KOPT-K1 (cell line): ENCODE data around the gene ADGRL2.

Experiments
- H3K27ac ChIP-seq: fragments of 200-600 bp; sonication (generic); 2 replicates; pipeline ENCODE4 v1.5.1; 2016; ENCODE audit warnings: antibody characterized with exemption, mild to moderate bottlenecking, low read depth, low read length; ENCODE audit not compliant: poor library complexity, severe bottlenecking
- H3K36me3 ChIP-seq: fragments of 200-600 bp; sonication (generic); 2 replicates; pipeline ENCODE4 v1.5.1; 2017; ENCODE audit warnings: antibody characterized with exemption, mild to moderate bottlenecking, low read length, moderate library complexity; ENCODE audit not compliant: insufficient read depth
- H3K9me3 ChIP-seq: fragments of 200-600 bp; sonication (generic); 2 replicates; pipeline ENCODE4 v1.5.1; 2017; ENCODE audit warnings: antibody characterized with exemption, low read length, mild to moderate bottlenecking; ENCODE audit not compliant: insufficient read depth, poor library complexity, severe bottlenecking

Gene ADGRL2

DNA sequence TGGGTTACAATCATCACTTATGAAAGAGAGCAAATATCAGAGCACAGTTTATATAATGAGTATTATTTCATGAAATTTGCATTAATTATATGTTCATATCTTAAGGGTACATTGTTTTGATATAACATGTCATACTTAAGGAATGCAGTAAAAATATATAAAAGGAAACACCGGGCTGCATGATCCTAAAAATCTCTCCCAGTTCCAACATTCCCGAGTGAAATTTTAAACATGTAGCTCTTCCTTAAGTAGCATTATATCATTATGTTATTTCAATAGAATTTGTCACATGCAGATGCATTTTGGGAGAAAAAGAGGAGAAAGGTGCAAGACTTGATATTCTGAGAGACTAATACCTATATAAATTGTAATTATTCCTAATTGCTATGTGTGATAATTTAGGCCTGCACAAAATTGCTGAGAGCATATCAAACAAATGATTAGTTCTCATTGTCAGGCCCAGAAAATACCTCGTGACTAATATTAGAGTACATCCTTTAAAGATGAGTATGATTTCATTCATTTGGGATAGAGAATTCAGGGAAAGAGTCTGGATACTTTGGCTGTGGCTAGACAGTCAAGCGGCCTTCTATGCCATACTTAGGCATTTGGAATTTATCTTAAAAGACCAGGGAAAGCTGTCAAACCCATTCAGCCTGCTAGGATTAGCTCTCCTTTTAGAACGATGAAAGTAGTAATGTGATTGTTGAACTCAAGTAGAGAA lies 86.8 kb downstream of the ADGRL2 start:
- no peaks in the 10 kb centered on the region for H3K9me3 ChIP-seq
- H3K27ac ChIP-seq = no peak overlapping the region
- no peaks in the 10 kb centered on the region for H3K36me3 ChIP-seq

- no peaks in the 10 kb centered on the region for H3K9me3 ChIP-seq
- H3K27ac ChIP-seq = no peak overlapping the region
- no peaks in the 10 kb centered on the region for H3K36me3 ChIP-seq
Measured at GRCh38 chr1:81889166-81889565, 88.4 kb downstream of the ADGRL2 start.

GRCh38 chr1:81894867-81895266 lies 94.1 kb downstream of the ADGRL2 start:
- H3K36me3 ChIP-seq = no peaks in the 10 kb centered on the region
- no peaks in the 10 kb centered on the region for H3K9me3 ChIP-seq
- H3K27ac ChIP-seq = no peak overlapping the region

GRCh38 chr1:81899214-81899821 lies 98.6 kb downstream of the ADGRL2 start:
- H3K36me3 ChIP-seq = no peaks in the 10 kb centered on the region
- no peaks in the 10 kb centered on the region for H3K9me3 ChIP-seq
- H3K27ac ChIP-seq = no peak overlapping the region

- H3K36me3 ChIP-seq = no peaks in the 10 kb centered on the region
- no peaks in the 10 kb centered on the region for H3K9me3 ChIP-seq
- no peak overlapping the region for H3K27ac ChIP-seq
Measured at GRCh38 chr1:81907575-81907974, 106.8 kb downstream of the ADGRL2 start.

DNA sequence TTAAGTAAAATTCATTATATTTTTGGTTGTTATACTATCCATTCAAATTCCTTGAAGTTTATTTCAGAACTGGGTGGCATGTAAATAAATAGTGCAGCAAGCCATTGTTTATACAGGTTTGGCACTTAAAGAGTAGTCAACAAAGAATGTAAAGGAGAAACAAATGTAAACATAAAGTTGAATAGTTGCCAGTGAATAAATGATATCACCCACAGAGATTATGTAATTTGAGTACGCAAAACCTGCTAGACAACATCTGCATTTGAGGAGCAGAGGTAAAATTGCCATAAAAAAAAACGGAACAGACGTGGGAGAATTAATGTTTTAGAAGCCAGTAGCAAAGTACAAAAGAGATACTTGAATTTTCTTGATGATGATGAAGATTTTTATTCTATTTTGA lies 111.6 kb downstream of the ADGRL2 start:
- H3K36me3 ChIP-seq = no peaks in the 10 kb centered on the region
- no peaks in the 10 kb centered on the region for H3K9me3 ChIP-seq
- H3K27ac ChIP-seq = no peak overlapping the region

- H3K9me3 ChIP-seq = no peaks in the 10 kb centered on the region
- H3K36me3 ChIP-seq = no peaks in the 10 kb centered on the region
- no peak overlapping the region for H3K27ac ChIP-seq
Measured at GRCh38 chr1:81915937-81916336, 115.2 kb downstream of the ADGRL2 start.

DNA sequence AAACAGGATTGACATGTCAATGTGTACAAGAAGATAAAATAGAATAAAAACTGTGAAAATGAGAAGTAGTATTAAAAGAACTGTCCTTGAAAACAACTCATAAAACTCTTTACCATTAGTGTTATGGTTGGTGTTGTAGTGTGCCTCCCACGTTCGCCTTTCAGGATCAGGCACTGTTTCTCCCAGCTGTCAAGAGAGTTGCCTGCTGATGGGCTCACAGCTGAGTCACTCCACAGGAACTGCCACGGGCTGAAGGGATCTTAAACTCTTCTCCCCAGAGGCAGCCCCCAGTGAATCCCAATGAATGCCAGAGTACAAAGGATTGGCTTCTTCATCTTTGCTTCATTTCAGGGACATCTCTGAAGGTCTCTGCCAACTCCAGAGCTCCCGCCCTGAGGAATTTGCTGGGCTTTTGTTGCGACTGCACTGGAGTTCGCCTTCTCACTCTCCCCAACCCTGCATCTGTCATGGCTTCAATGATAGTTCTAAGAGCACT lies 119.6 kb downstream of the ADGRL2 start:
- no peak overlapping the region for H3K27ac ChIP-seq
- H3K9me3 ChIP-seq = no peaks in the 10 kb centered on the region
- no peaks in the 10 kb centered on the region for H3K36me3 ChIP-seq

GRCh38 chr1:81920886-81921285 lies 120.2 kb downstream of the ADGRL2 start:
- H3K27ac ChIP-seq = no peak overlapping the region
- H3K9me3 ChIP-seq = no peaks in the 10 kb centered on the region
- H3K36me3 ChIP-seq = no peaks in the 10 kb centered on the region

- Histone ChIP-seq H3K27ac (no peak overlapping the region), H3K9me3 (no peaks in the 10 kb centered on the region), H3K36me3 (no peaks in the 10 kb centered on the region)
Measured at GRCh38 chr1:81921344-81921743, 120.6 kb downstream of the ADGRL2 start.

DNA sequence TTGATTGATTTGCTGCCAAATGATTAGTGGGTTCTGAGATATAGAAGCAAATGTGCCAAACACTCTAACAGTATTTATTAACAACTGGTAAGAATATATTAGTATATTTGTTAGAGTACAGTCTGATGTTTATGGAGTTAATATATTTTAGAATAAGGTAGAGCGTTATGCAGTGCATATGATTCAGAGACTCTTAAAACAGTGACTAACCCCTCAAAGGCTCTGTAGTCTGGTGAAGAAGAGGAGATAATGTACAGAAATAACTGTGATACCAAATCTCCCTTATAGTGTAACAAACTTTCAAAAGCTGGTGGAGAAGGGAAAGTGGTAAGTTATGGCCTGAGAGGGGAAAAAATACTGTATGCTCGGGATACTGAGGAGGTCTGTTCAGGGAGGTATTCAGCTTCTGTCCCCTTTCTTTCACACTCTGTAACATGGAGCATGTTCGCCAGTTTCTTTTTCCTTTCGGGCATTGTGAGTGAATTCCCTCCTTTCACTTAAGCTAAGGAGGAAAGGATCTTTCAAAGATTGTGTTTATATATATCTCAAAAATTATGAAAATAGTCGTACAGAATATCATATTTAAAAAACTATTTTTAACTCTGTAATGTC lies 121.2 kb downstream of the ADGRL2 start:
- H3K36me3 ChIP-seq = no peaks in the 10 kb centered on the region
- H3K27ac ChIP-seq = no peak overlapping the region
- no peaks in the 10 kb centered on the region for H3K9me3 ChIP-seq

GRCh38 chr1:81922955-81923354 lies 122.2 kb downstream of the ADGRL2 start:
- Histone ChIP-seq H3K36me3 (no peaks in the 10 kb centered on the region), H3K9me3 (no peaks in the 10 kb centered on the region), H3K27ac (no peak overlapping the region)

DNA sequence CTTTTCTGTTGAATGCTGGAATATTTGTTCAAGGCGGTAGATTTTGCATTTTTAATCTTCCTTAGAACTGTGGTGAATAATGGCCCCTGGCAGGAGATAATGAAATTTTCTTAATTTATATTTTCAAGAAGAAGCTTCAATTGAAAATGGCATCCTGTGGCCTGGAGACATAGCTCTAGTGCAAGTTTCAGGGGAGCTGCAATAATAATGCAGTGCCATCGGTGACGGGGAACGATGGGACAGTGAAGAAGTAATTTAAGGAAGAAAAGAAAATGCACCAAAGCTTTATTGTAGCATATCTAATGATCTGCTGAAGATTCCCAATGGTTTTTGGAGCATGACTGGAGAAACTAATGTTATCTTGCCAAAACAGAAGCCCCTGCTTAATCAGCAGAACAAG lies 128.4 kb downstream of the ADGRL2 start:
- Histone ChIP-seq H3K36me3 (no peaks in the 10 kb centered on the region), H3K27ac (no peak overlapping the region), H3K9me3 (no peaks in the 10 kb centered on the region)

DNA sequence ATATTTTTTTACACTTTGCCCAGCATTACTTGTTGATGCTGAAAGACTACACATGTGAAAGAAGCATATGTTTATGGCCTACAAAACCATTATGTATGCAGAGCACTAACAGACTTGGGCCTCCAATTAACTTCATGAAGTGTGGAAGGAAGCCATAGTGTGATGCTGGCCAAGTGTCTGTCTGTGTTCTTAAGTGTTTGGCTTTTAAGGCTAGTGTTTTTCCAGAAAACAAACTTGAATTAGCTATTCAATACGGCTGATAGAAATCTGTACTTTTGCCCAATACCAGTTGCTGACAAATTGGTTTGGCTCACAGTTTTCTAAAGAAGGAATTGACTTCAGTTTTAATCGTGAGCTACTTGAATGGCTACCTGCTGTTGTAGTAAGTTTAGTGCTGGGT lies 136.1 kb downstream of the ADGRL2 start:
- H3K27ac ChIP-seq = no peak overlapping the region
- H3K9me3 ChIP-seq = no peaks in the 10 kb centered on the region
- H3K36me3 ChIP-seq = no peaks in the 10 kb centered on the region

- H3K36me3 ChIP-seq = no peaks in the 10 kb centered on the region
- no peak overlapping the region for H3K27ac ChIP-seq
- no peaks in the 10 kb centered on the region for H3K9me3 ChIP-seq
Measured at GRCh38 chr1:81937791-81938450, 137.2 kb downstream of the ADGRL2 start.
